HEK293 (cell line): ENCODE data around the gene ZNF318.

Experiments
- CTCF ChIA-PET: fragments of 350-600 bp; formaldehyde crosslinking; extraction: SDS; loops from one replicate; lab custom pipeline; 2021; ENCODE audit warnings: antibody characterized with exemption; lab: Yijun Ruan, JAX
- POLR2A ChIA-PET: fragments of 300-600 bp; formaldehyde crosslinking; extraction: SDS; loops from one replicate; lab custom pipeline; 2020; ENCODE audit warnings: antibody characterized with exemption, inconsistent platforms; lab: Yijun Ruan, JAX
- H3K27ac ChIP-seq: fragments of 200-500 bp; sonication (Bioruptor generic); 2 replicates; pipeline ENCODE4 v1.5.1; 2014; ENCODE audit warnings: low read depth, low read length, control low read depth, inconsistent platforms; ENCODE audit errors: extremely low read depth
- H3K36me3 ChIP-seq, 2 experiments: fragments of 200-500 bp in 1 of 2; sonication (Bioruptor generic) in 1 of 2; 1 replicate in 1 of 2; 2 replicates in 1 of 2; pipeline ENCODE4 v1.5.1; 2014 to 2017; ENCODE audit warnings: inconsistent platforms in 2 of 2, low read length in 2 of 2; ENCODE audit not compliant: control insufficient read depth in 2 of 2, insufficient read depth in 1 of 2
- H3K4me1 ChIP-seq: fragments of 200-500 bp; sonication (Bioruptor generic); 2 replicates; pipeline ENCODE4 v1.5.1; 2014; ENCODE audit warnings: mild to moderate bottlenecking, low read length, inconsistent platforms; ENCODE audit not compliant: control insufficient read depth, insufficient read depth
- H3K4me3 ChIP-seq: 2 replicates; pipeline ENCODE4 v1.5.1; 2011; ENCODE audit warnings: low read depth, mild to moderate bottlenecking, control low read depth, low read length, moderate library complexity
- H3K9me3 ChIP-seq: fragments of 200-500 bp; sonication (Bioruptor generic); 2 replicates; pipeline ENCODE4 v1.5.1; 2014; ENCODE audit warnings: low read depth, low read length, inconsistent platforms; ENCODE audit not compliant: control insufficient read depth, insufficient read depth
- KLF1 ChIP-seq: fragments of 450-650 bp; formaldehyde crosslinking; IDR thresholded peaks from 2 replicates; pipeline ENCODE4 v1.5.1; 2016; ENCODE audit warnings: missing biosample characterization, missing genetic modification characterization
- KLF17 ChIP-seq: fragments of 450-650 bp; formaldehyde crosslinking; IDR thresholded peaks from 2 replicates; pipeline ENCODE4 v1.5.1; 2016; ENCODE audit warnings: missing biosample characterization, missing genetic modification characterization
- MZF1 ChIP-seq: fragments of 450-650 bp; formaldehyde crosslinking; IDR thresholded peaks from 2 replicates; pipeline ENCODE4 v1.5.1; 2017; ENCODE audit warnings: missing biosample characterization, missing genetic modification characterization, borderline replicate concordance
- PATZ1 ChIP-seq: fragments of 450-650 bp; formaldehyde crosslinking; IDR thresholded peaks from 2 replicates; pipeline ENCODE4 v1.5.1; 2016; ENCODE audit warnings: missing biosample characterization, missing genetic modification characterization
- PRDM10 ChIP-seq: fragments of 450-650 bp; formaldehyde crosslinking; IDR thresholded peaks from 2 replicates; pipeline ENCODE4 v1.5.1; 2016; ENCODE audit warnings: missing biosample characterization, missing genetic modification characterization
- SP2 ChIP-seq: fragments of 450-650 bp; formaldehyde crosslinking; IDR thresholded peaks from 2 replicates; pipeline ENCODE4 v1.5.1; 2016; ENCODE audit warnings: missing biosample characterization, missing genetic modification characterization
- SP7 ChIP-seq: fragments of 450-650 bp; formaldehyde crosslinking; IDR thresholded peaks from 2 replicates; pipeline ENCODE4 v1.5.1; 2016; ENCODE audit warnings: missing biosample characterization, missing genetic modification characterization
- YY1 ChIP-seq: fragments of 450-650 bp; formaldehyde crosslinking; IDR thresholded peaks from 2 replicates; pipeline ENCODE4 v1.5.1; 2018; ENCODE audit warnings: missing biosample characterization, missing genetic modification characterization
- ZBTB10 ChIP-seq: fragments of 450-650 bp; formaldehyde crosslinking; IDR thresholded peaks from 2 replicates; pipeline ENCODE4 v1.5.1; 2016; ENCODE audit warnings: missing biosample characterization, missing genetic modification characterization
- ZBTB26 ChIP-seq: fragments of 450-650 bp; formaldehyde crosslinking; optimal IDR thresholded peaks from 2 replicates; pipeline ENCODE3; 2016; ENCODE audit warnings: missing biosample characterization, mild to moderate bottlenecking, missing genetic modification characterization
- ZEB2 ChIP-seq: fragments of 450-650 bp; formaldehyde crosslinking; IDR thresholded peaks from 2 replicates; pipeline ENCODE4 v1.5.1; 2016; ENCODE audit warnings: missing biosample characterization, missing genetic modification characterization
- ZFP69B ChIP-seq: fragments of 450-650 bp; formaldehyde crosslinking; IDR thresholded peaks from 2 replicates; pipeline ENCODE4 v1.5.1; 2016; ENCODE audit warnings: missing biosample characterization, missing genetic modification characterization
- ZNF132 ChIP-seq: fragments of 450-650 bp; formaldehyde crosslinking; IDR thresholded peaks from 2 replicates; pipeline ENCODE4 v1.5.1; 2017; ENCODE audit warnings: missing biosample characterization, missing genetic modification characterization, borderline replicate concordance
- ZNF24 ChIP-seq: fragments of 450-650 bp; formaldehyde crosslinking; IDR thresholded peaks from 2 replicates; pipeline ENCODE4 v1.5.1; 2016; ENCODE audit warnings: missing biosample characterization, missing genetic modification characterization
- ZNF335 ChIP-seq: fragments of 450-650 bp; formaldehyde crosslinking; conservative IDR thresholded peaks from 2 replicates; pipeline ENCODE4 v1.5.1; 2016; ENCODE audit warnings: missing biosample characterization, missing genetic modification characterization
- ZNF362 ChIP-seq: fragments of 450-650 bp; formaldehyde crosslinking; IDR thresholded peaks from 2 replicates; pipeline ENCODE4 v1.5.1; 2016; ENCODE audit warnings: missing biosample characterization, missing genetic modification characterization
- ZNF580 ChIP-seq: fragments of 450-650 bp; formaldehyde crosslinking; IDR thresholded peaks from 2 replicates; pipeline ENCODE4 v1.5.1; 2016; ENCODE audit warnings: missing biosample characterization, missing genetic modification characterization
- ZNF623 ChIP-seq: fragments of 450-650 bp; formaldehyde crosslinking; IDR thresholded peaks from 2 replicates; pipeline ENCODE4 v1.5.1; 2016; ENCODE audit warnings: missing biosample characterization, missing genetic modification characterization
- ZNF664 ChIP-seq: fragments of 450-650 bp; formaldehyde crosslinking; IDR thresholded peaks from 2 replicates; pipeline ENCODE4 v1.5.1; 2016; ENCODE audit warnings: missing biosample characterization, missing genetic modification characterization
- ZSCAN18 ChIP-seq: fragments of 450-650 bp; formaldehyde crosslinking; IDR thresholded peaks from 2 replicates; pipeline ENCODE4 v1.5.1; 2016; ENCODE audit warnings: missing biosample characterization, missing genetic modification characterization

Gene ZNF318

GRCh38 chr6:43369174-43370002 lies at the start of gene ZNF318 (continued):
- TF ChIP-seq ZBTB26 (peak; percentile 84), ZEB2 (tag by site-specific recombination) (peak; percentile 65; the same call in 1 of the 2 replicates), ZNF24 (tag by site-specific recombination) (peak; percentile 59; the same call in 1 of the 2 replicates), ZNF335 (tag by site-specific recombination) (peak; percentile 69; the same call in 1 of the 2 replicates), KLF1 (peak; percentile 36; the same call in 1 of the 2 replicates), SP7 (peak; percentile 60), PRDM10 (peak; percentile 92), SP2 (tag by site-specific recombination) (peak; percentile 86), MZF1 (tag by site-specific recombination) (peak; percentile 47; the same call in 1 of the 2 replicates), ZBTB10 (0 out of 2 replicates have a peak, but pooled peaks have one; percentile 24), ZNF580 (tag by site-specific recombination) (no peak), ZFP69B (no peak), YY1 (peak; percentile 76), ZNF623 (0 out of 2 replicates have a peak, but pooled peaks have one; percentile 9), PATZ1 (tag by site-specific recombination) (peak; percentile 86)

GRCh38 chr6:43416935-43417334 lies 47.5 kb upstream of the ZNF318 start:
- no peak overlapping the region for H3K27ac ChIP-seq
- H3K9me3 ChIP-seq = no peaks in the 10 kb centered on the region
- no peaks in the 10 kb centered on the region for H3K4me1 ChIP-seq
- H3K36me3 ChIP-seq = no peaks in the 10 kb centered on the region
- ChIA-PET CTCF (no interaction called here), POLR2A (interaction anchor here (0.6 to 2.1 kb wide), 2 partner anchors 10 to 646 kb away, joined by 4 to 8 read pairs; partner anchors contain the start of gene ABCC10)
- H3K4me3 ChIP-seq = no peak overlapping the region
- TF ChIP-seq ZNF362 (tag by site-specific recombination) (no peak), ZNF132 (tag by site-specific recombination) (no peak), ZSCAN18 (tag by site-specific recombination) (no peak), ZBTB26 (no peak), ZNF664 (no peak), KLF17 (tag by site-specific recombination) (no peak)
